Heart right ventricle (tissue), 16 donors: ENCODE data around the gene COMMD1. TPM values are rescaled to one million over a fixed set of nuclear protein-coding genes. Genes with fewer than 3 reads are reported as not detected.
"Not testable (repeated sequence)": the region's sequence is repeated elsewhere in the genome, so short reads cannot be mapped to it uniquely, and the experiment has no call there.

ENCODE experiments used
- ATAC-seq, 8 donors: fragments of 200-7000 bp; cut with Tn5 transposase; one replicate each; pipeline ENCODE4 v1.9.1; 2020; ENCODE audit warnings: mild to moderate bottlenecking in 8 of 8, moderate library complexity in 8 of 8, moderate number of reproducible peaks in 1 of 8
- DNase-seq, 2 donors: peaks; one replicate each; pipeline ENCODE4 v3.0.0-alpha.2; 2020
- H3K27ac ChIP-seq, 10 donors: fragments of 200-600 bp; sonication (generic) in 2 of 10; one replicate each; pipeline versions ENCODE4 v1.5.0 to v1.8.0; 2020 to 2022; ENCODE audit warnings: mild to moderate bottlenecking in 3 of 10
- H3K27me3 ChIP-seq, 7 donors: fragments of 200-600 bp; one replicate each; pipeline ENCODE4 v1.8.0; 2021 to 2022; ENCODE audit warnings: mild to moderate bottlenecking in 2 of 7
- H3K36me3 ChIP-seq, 9 donors: fragments of 200-600 bp; sonication (generic) in 1 of 9; one replicate each; pipeline versions ENCODE4 v1.5.0 to v1.8.0; 2020 to 2022; ENCODE audit warnings: mild to moderate bottlenecking in 2 of 9
- H3K4me1 ChIP-seq, 9 donors: fragments of 200-600 bp; sonication (generic) in 1 of 9; one replicate each; pipeline versions ENCODE4 v1.5.0 to v1.8.0; 2020 to 2022; ENCODE audit warnings: mild to moderate bottlenecking in 4 of 9
- H3K4me3 ChIP-seq, 10 donors: fragments of 200-600 bp; sonication (generic) in 2 of 10; one replicate each; pipeline versions ENCODE4 v1.5.0 to v1.8.0; 2020 to 2022; ENCODE audit warnings: mild to moderate bottlenecking in 7 of 10, moderate library complexity in 2 of 10
- H3K9me3 ChIP-seq, 11 donors: fragments of 200-600 bp in 10 of 11; sonication (generic) in 2 of 11; one replicate each; pipeline versions ENCODE4 v1.5.0 to v1.8.0; 2013 to 2022; ENCODE audit warnings: mild to moderate bottlenecking in 2 of 11, control low read depth in 1 of 11, moderate library complexity in 1 of 11
- WGBS, 2 donors: extraction: QIAGEN DNeasy Blood & Tissue Kit; methylation state at CpG; one replicate each; pipeline ENCODE4 v1.1.7; 2013; ENCODE audit warnings: inconsistent platforms in 1 of 2; 5-methylcytosine and 5-hydroxymethylcytosine counted together
- intact Hi-C, 10 donors: fragments of 100-400 bp; cut with DNase I; formaldehyde crosslinking; loops; one replicate each; pipeline versions ENCODE4 v1.11.1 to v1.14.2; 2022
- polyA plus RNA-seq, 2 donors: library from polyadenylated mRNA; stranded (reverse); fragments of 200-250 nt; gene quantifications; one replicate each; pipeline ENCODE4 v1.2.3, GENCODE V29; 2013
- total RNA-seq, 10 donors: library from RNA; stranded (reverse); fragmentation: NEBNext Ultra II Directional in 3 of 10; extraction: Animal tissue kit (Norgen Biotek cat#: 25700) in 3 of 10; gene quantifications; one replicate each; pipeline versions ENCODE4 v1.2.1 to v1.2.4, GENCODE V29; 2021 to 2023
- TF ChIP-seq, protein P1 (sequence below), 9 donors: fragments of 200-600 bp; sonication (generic) in 2 of 9; IDR thresholded peaks; one replicate each; pipeline versions ENCODE4 v1.5.0 to v1.8.0; 2021 to 2022; ENCODE audit warnings: antibody characterized with exemption in 9 of 9, mild to moderate bottlenecking in 5 of 9, moderate library complexity in 1 of 9
- donor health status: Arrhythmogenic right ventricular cardiomyopathy.
- donor health status: ischemic (EF 13 %, LVEDD 7.1; RV severe dilation, severe dysfunction).
- donor health status: healthy with polysubstance abuse.
- donor health status: DM: no; HTN: yes; CAD: no.
- donor health status: DM: no; HTN: no; CAD: no.
- donor health status: ischemic (EF 25% LVEDD 6.9; RV normal size, moderate dysfunction).
- donor health status: ischemic (EF 25% LVEDD 5.7; RV mildly dilated, moderate dysfunction).
- donor health status: healthy.
- donor health status: DM: yes; HTN: yes; CAD: no.
- donor health status: Ischemic cardiomyopathy.
- donor health status: ischemic (EF 35%, LVEDD 5.7; RV mildly dilated, moderate dysfunction).
- donor health status: nonischemic (EF 11% LVEDD 7.7; RV severe dilation, severe dysfunction).
- donor health status: DM: yes; HTN: yes; CAD: no.
- donor health status: PGD.
- donor health status: ischemic (EF 29% LVEDD 5.4; RV normal size, mild dysfunction).
- donor health status: nonischemic (EF 23%, LVEDD 6.1; RV moderate dilation, normal function).

COMMD1 gene
- total and polyA plus RNA-seq, 12 donors: 51.1 to 90.2 (median 64.4) TPM

DNA sequence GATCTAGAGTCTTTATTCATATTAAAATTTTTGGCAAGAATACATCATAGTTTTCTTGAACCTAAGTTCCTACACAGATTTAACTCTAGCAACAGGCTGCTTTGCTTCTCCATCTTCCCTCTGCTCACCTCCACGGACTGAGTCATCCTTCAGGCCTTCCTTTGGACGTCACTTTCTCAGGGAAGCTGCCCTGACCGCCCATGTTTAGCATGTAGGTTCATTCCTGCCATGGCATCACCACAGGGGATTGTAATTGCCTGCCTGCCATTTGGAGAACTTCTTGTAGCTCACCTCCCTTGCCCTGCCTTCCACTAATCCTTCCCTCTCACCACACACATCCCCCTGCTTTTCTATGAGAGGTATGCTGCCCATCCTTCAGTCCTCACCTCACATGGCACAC lies 246.5 kb downstream of the COMMD1 start:
- ATAC-seq (peak in 1 of 8 donors; percentile 25), DNase-seq (no peak)
- Histone ChIP-seq H3K4me1 (peaks cover 0 to 49% (median 21%) of the 10 kb centered on the region in 9 donors), H3K36me3 (no peaks in the 10 kb centered on the region), H3K27ac (peak overlapping the region in 9 of 10 donors; percentile 40 to 89 (median 83)), H3K9me3 (peaks cover 0 to 11% (median 0%) of the 10 kb centered on the region in 11 donors), H3K27me3 (no peaks in the 10 kb centered on the region), H3K4me3 (no peak overlapping the region)
- intact Hi-C loops: no loop called here
- 85 to 87% methylated on average over 3 of the region's 3 CpGs for WGBS, 2 donors
- TF ChIP-seq, protein P1, sequence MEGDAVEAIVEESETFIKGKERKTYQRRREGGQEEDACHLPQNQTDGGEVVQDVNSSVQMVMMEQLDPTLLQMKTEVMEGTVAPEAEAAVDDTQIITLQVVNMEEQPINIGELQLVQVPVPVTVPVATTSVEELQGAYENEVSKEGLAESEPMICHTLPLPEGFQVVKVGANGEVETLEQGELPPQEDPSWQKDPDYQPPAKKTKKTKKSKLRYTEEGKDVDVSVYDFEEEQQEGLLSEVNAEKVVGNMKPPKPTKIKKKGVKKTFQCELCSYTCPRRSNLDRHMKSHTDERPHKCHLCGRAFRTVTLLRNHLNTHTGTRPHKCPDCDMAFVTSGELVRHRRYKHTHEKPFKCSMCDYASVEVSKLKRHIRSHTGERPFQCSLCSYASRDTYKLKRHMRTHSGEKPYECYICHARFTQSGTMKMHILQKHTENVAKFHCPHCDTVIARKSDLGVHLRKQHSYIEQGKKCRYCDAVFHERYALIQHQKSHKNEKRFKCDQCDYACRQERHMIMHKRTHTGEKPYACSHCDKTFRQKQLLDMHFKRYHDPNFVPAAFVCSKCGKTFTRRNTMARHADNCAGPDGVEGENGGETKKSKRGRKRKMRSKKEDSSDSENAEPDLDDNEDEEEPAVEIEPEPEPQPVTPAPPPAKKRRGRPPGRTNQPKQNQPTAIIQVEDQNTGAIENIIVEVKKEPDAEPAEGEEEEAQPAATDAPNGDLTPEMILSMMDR (IDR thresholded peaks at IDR 0.05): no peak

DNA sequence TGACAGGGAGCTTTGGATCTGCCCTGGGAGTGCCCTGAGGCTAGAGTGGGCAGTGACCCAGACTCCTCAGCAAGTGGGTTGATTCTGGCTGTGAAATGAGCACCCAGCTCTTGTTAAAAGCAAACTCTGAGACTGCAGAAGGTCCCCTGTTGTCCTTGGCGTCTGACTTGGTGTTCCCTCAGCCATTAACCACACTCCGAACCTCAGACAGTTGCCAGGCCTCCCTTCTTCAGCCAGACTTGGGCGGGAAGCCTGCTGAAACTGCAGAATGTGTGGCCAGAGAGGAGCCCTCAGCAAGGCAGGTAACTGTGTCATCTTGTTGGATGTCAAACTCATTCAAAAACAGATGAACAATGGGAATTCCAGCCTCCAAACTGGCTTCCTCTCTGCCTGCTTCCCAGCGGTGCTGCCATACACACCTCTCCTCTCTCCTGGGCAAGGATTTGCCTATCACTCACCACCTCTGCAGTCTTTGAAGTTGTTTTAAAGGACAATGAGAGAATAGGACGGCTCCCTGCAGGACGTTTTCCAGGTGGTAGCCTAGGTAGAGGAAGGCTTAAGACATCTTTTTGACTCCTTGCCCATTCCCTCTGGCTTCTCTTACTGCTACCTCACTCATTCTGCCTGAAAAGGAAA lies 251.5 kb downstream of the COMMD1 start:
- TF ChIP-seq, protein P1 (IDR thresholded peaks at IDR 0.05): no peak
- no peaks in the 10 kb centered on the region for H3K27me3 ChIP-seq
- no peak for DNase-seq
- H3K4me1 ChIP-seq: peaks cover 5 to 40% (median 26%) of the 10 kb centered on the region in 9 donors
- H3K9me3 ChIP-seq: peaks cover 0 to 11% (median 0%) of the 10 kb centered on the region in 11 donors
- 38 to 52% methylated on average over 6 of the region's 6 CpGs for WGBS, 2 donors
- intact Hi-C loops: no loop called here
- H3K36me3 ChIP-seq: no peaks in the 10 kb centered on the region
- peak in 5 of 8 donors; percentile 25 to 39 (median 32) for ATAC-seq
- H3K27ac ChIP-seq: peak overlapping the region in 5 of 10 donors; percentile 9 to 40 (median 38)
- H3K4me3 ChIP-seq: no peak overlapping the region

DNA sequence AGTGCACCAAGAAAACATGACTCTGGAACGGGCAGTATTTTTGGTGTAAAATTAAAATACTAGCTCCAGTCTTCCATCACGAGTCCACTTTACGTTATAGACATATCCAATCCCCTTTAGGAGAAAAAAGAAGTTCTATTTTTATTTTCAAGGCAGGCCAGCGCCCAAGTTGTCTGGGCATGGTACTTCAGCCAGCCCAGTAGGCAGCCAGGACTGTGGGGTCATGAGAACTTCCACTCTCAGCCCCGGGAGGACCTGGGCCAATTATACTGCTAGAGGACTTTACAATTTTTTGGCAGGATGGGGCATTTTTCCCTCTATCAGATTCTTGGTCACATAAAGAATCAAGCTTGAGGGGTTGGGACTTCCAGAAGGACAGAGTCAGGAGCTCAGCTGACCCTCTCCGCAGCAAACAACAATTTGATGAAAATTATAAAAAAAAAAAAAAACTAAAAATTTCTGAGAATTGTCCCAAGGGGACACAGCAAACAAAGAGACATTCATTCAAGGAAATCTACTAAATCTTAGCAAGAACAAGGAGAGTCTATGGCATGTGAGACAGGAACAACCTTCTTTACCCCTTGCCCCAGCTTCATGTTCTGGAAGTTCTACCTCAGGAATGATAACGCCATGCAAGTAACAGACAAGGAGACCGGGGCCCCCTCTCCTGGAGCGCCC lies 253.1 kb downstream of the COMMD1 start:
- WGBS, 2 donors: 52 to 64% methylated on average over 9 of the region's 9 CpGs
- no peaks in the 10 kb centered on the region for H3K27me3 ChIP-seq
- H3K9me3 ChIP-seq: peaks cover 0 to 11% (median 0%) of the 10 kb centered on the region in 11 donors
- TF ChIP-seq, protein P1 (IDR thresholded peaks at IDR 0.05): no peak
- DNase-seq (peak in 1 of 2 donors; percentile 12), ATAC-seq (peak in 7 of 8 donors; percentile 34 to 81 (median 66))
- peak overlapping the region in 5 of 10 donors; percentile 3 to 65 (median 19) for H3K27ac ChIP-seq
- no peak overlapping the region for H3K4me3 ChIP-seq
- intact Hi-C loops: no loop called here
- peaks cover 5 to 44% (median 29%) of the 10 kb centered on the region in 9 donors for H3K4me1 ChIP-seq
- H3K36me3 ChIP-seq: no peaks in the 10 kb centered on the region

DNA sequence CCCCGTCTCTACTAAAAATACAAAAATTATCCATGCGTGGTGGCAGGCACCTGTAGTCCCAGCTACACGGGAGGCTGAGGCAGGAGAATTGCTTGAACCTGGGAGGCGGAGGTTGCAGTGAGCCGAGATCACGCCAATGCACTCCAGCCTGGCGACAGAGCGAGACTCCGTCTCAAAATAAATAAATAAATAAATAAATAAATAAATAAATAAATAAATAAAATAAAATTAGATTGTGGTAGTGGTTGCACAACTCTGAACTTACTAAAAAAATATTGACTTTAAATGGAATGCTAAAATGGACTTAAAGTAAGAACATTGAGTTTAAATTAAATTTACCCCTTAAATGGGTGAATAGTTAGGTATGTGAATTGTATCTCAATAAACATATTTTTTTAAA lies 255.2 kb downstream of the COMMD1 start:
- 96 to 98% methylated on average over 9 of the region's 9 CpGs for WGBS, 2 donors
- DNase-seq, H3K4me3 ChIP-seq, H3K27me3 ChIP-seq, H3K27ac ChIP-seq, ATAC-seq, H3K36me3 ChIP-seq, intact Hi-C loops, H3K9me3 ChIP-seq: not testable (repeated sequence)
- peaks cover 5 to 57% (median 33%) of the 10 kb centered on the region in 9 donors for H3K4me1 ChIP-seq
